Measurements from ENCODE around the gene PCBP3.

The PCBP3 gene

DNA sequence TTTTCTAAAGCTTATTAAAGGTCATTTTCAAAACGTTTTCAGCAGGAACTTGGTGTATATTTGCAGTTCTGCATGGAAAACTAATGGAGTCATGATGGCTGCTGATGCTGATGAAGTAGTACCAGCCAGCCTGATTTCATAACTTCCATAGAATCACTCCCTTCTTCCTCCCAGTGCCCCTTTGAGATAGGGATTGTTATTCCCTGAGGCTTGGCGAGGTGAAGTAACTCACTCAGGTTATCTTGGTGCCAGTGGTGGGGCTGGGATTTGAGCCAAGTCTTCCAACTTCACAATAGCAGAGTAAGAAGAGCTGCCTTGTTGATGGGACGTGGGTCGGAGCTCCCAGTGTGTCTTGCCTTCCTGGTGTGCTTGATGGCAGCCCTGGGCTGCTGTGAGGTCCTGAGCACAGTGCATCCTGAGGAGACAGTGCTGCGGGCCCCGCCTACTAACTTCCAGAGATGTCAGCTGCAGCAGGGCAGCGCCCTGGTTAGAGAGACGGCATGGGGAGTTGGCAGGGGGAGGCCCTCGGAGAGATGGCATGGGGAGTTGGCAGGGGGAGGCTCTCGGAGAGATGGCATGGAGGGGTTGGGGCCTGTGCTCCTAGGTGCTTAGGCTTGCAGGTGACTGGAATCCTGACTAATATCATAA, 92.6 kb downstream of the PCBP3 start:
- no peak for DNase-seq (ENCODE audit: low read depth, low spot score)
- Histone ChIP-seq H3K36me3 (ENCODE audit: insufficient read depth, insufficient read length, low read length) (peaks cover 3% of the 10 kb centered on the region), H3K4me1 (ENCODE audit: insufficient read depth, insufficient read length) (no peaks in the 10 kb centered on the region), H3K4me3 (ENCODE audit: insufficient read length, low read depth) (no peak overlapping the region), H3K9me3 (ENCODE audit: insufficient read depth, low read length) (0 out of 2 replicates have a peak, but pooled peaks cover 4% of the 10 kb centered on the region), H3K9ac (ENCODE audit: insufficient read length, low read depth) (no peak overlapping the region), H3K27me3 (ENCODE audit: insufficient read depth, insufficient read length) (no peaks in the 10 kb centered on the region)
- TF ChIP-seq YY1 (IDR thresholded peaks at IDR 0.05; ENCODE audit: insufficient read depth, insufficient read length) (no peak), SUZ12 (IDR thresholded peaks at IDR 0.05; ENCODE audit: extremely low read depth, insufficient read depth, insufficient read length) (no peak), ZNF274 (IDR thresholded peaks at IDR 0.05; ENCODE audit: low read depth, low read length) (no peak)

DNA sequence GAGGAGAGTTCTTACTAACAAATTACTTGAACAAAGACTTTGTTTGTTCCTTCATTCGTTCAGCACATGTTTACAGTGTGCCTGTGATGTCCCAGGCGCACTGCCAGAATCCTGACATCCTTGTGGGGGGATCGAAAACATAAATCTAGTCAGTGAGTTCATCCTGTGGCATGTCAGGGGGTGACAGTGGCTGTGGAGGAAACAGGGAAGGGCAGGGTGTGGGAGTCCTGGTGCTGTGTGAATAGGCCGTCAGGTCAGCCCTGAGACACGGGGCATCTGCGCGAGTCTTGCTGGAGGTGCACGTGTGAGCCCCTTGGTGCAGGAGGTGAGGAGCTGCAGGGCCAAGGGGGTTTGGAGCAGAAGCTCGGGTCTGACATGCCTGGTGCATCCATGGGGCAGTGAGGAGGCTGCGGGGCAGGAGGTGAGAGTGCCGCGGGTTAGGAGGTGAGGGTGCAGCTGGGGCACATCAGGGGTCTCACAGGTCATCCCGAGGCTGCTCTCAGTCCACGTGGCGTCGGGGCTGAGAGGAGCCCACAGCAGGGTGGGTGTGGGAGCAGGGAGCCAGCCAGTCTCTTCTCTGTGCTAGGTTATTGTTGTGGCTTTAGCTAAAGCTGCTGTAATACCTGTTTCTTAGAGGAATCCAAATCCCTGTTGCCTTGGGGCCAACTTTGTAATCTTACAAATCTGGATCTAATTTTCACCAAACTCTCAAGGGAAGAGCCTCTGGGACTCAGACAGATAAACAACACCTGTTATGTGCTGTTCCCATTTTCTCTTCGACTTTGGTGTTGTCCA, 93.4 kb downstream of the PCBP3 start:
- H3K9me3 ChIP-seq (ENCODE audit: insufficient read depth, low read length), result 0 out of 2 replicates have a peak, but pooled peaks cover 3% of the 10 kb centered on the region
- no peaks in the 10 kb centered on the region for H3K27me3 ChIP-seq (ENCODE audit: insufficient read depth, insufficient read length)
- no peak overlapping the region for H3K4me3 ChIP-seq (ENCODE audit: insufficient read length, low read depth)
- TF ChIP-seq SUZ12 (IDR thresholded peaks at IDR 0.05; ENCODE audit: extremely low read depth, insufficient read depth, insufficient read length) (no peak), YY1 (IDR thresholded peaks at IDR 0.05; ENCODE audit: insufficient read depth, insufficient read length) (no peak), ZNF274 (IDR thresholded peaks at IDR 0.05; ENCODE audit: low read depth, low read length) (no peak)
- no peaks in the 10 kb centered on the region for H3K4me1 ChIP-seq (ENCODE audit: insufficient read depth, insufficient read length)
- no peak for DNase-seq (ENCODE audit: low read depth, low spot score)
- peaks cover 3% of the 10 kb centered on the region for H3K36me3 ChIP-seq (ENCODE audit: insufficient read depth, insufficient read length, low read length)
- H3K9ac ChIP-seq (ENCODE audit: insufficient read length, low read depth), result no peak overlapping the region

DNA sequence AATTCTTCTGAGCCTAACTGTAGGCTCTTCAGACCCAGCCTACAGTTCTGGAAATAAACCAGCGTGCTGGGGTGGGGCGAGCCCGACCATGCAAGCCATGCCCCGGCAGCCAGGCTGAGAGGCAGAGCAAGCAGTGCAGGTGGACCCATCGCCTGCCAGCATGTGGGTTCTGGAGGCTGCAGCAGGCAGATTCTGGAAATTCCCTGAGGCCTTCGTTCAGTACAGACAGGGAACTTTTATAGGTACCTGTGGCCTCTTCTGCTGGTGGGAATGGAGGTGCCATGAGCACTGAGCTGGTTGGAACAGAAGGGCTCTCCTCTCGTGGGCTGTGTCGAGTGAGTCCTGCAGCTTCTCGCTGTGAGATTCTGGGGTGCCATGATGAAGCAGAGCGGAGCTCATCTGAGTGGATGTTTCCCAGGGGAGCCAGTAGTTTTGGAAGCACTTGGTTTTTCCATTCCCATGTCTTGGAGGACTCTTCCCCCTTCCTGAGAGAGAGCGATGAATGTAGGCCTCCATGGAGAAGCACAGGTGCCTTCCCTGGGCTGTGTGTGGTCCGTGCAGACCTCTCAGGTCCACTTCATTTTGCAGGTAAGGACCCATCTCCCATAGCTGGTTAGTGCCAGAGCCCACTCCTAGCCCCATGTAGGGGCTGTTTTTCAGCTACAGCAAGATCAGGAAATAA, 94.1 kb downstream of the PCBP3 start:
- Histone ChIP-seq H3K36me3 (ENCODE audit: insufficient read depth, insufficient read length, low read length) (peaks cover 3% of the 10 kb centered on the region), H3K9me3 (ENCODE audit: insufficient read depth, low read length) (no peaks in the 10 kb centered on the region), H3K9ac (ENCODE audit: insufficient read length, low read depth) (no peak overlapping the region), H3K4me3 (ENCODE audit: insufficient read length, low read depth) (no peak overlapping the region), H3K4me1 (ENCODE audit: insufficient read depth, insufficient read length) (no peaks in the 10 kb centered on the region), H3K27me3 (ENCODE audit: insufficient read depth, insufficient read length) (no peaks in the 10 kb centered on the region)
- no peak for TF ChIP-seq YY1 (IDR thresholded peaks at IDR 0.05; ENCODE audit: insufficient read depth, insufficient read length)
- TF ChIP-seq ZNF274 (IDR thresholded peaks at IDR 0.05; ENCODE audit: low read depth, low read length), result no peak
- no peak for TF ChIP-seq SUZ12 (IDR thresholded peaks at IDR 0.05; ENCODE audit: extremely low read depth, insufficient read depth, insufficient read length)
- DNase-seq (ENCODE audit: low read depth, low spot score), result no peak

DNA sequence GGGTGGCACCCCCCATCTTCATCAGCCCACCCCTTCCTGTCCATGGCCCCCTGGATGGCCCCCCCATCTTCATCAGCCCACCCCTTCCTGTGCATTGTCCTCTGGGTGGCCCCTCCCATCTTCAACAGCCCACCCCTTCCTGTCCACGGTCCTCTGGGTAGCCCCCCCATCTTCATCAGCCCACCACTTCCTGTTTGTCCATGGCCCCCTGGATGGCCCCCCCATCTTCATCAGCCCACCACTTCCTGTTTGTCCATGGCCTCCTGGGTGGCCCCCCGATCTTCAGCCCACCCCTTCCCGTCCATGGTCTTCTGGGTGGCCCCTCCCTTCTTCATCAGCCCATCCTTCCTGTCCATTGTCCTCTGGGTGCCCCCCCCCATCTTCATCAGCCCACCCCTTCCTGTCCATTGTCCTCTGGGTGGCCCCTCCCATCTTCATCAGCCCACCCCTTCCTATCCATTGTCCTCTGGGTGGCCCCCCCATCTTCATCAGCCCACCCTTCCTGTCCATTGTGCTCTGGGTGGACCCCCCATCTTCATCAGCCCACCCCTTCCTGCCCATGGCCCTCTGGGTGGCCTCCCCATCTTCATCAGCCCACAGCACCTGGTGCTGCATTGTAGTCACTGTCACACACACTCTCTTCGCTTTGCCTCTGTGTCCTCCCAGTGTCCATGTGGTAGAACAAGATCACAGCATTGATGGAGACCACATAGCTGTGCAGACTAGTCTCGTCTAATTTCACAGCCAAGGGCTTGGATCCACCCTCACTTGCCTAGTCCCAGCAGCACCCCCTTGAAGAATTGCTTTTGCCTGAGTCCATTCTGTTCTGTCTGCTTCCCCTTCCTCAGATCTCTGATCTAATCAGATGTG, 95.9 kb downstream of the PCBP3 start:
- Histone ChIP-seq H3K9me3 (ENCODE audit: insufficient read depth, low read length) (no peaks in the 10 kb centered on the region), H3K4me3 (ENCODE audit: insufficient read length, low read depth) (no peak overlapping the region), H3K4me1 (ENCODE audit: insufficient read depth, insufficient read length) (no peaks in the 10 kb centered on the region), H3K27me3 (ENCODE audit: insufficient read depth, insufficient read length) (no peaks in the 10 kb centered on the region), H3K36me3 (ENCODE audit: insufficient read depth, insufficient read length, low read length) (peaks cover 3% of the 10 kb centered on the region), H3K9ac (ENCODE audit: insufficient read length, low read depth) (no peak overlapping the region)
- TF ChIP-seq YY1 (IDR thresholded peaks at IDR 0.05; ENCODE audit: insufficient read depth, insufficient read length), result no peak
- TF ChIP-seq ZNF274 (IDR thresholded peaks at IDR 0.05; ENCODE audit: low read depth, low read length), result no peak
- TF ChIP-seq SUZ12 (IDR thresholded peaks at IDR 0.05; ENCODE audit: extremely low read depth, insufficient read depth, insufficient read length), result no peak
- no peak for DNase-seq (ENCODE audit: low read depth, low spot score)

DNA sequence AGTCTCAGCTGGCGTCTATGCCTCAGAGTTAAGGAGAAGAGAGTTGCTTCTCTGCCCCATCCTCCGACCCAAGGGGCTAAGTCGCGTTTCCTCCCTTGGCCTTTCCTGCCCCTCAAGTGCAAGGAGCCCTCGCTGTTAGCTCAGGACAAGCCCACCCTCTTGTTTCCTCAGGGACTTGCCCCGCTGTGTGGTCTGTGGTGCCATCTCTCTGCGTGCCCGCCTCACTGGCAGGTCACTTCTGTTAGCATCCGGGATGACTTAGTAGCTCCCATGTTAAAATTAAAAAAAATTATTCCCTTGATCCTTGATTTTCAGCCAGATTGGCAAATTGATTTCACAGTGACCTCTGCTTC, 96.5 kb downstream of the PCBP3 start:
- Histone ChIP-seq H3K9ac (ENCODE audit: insufficient read length, low read depth) (no peak overlapping the region), H3K9me3 (ENCODE audit: insufficient read depth, low read length) (no peaks in the 10 kb centered on the region), H3K4me1 (ENCODE audit: insufficient read depth, insufficient read length) (no peaks in the 10 kb centered on the region), H3K27me3 (ENCODE audit: insufficient read depth, insufficient read length) (no peaks in the 10 kb centered on the region), H3K36me3 (ENCODE audit: insufficient read depth, insufficient read length, low read length) (peaks cover 3% of the 10 kb centered on the region), H3K4me3 (ENCODE audit: insufficient read length, low read depth) (no peak overlapping the region)
- TF ChIP-seq ZNF274 (IDR thresholded peaks at IDR 0.05; ENCODE audit: low read depth, low read length) (no peak), YY1 (IDR thresholded peaks at IDR 0.05; ENCODE audit: insufficient read depth, insufficient read length) (no peak), SUZ12 (IDR thresholded peaks at IDR 0.05; ENCODE audit: extremely low read depth, insufficient read depth, insufficient read length) (no peak)
- DNase-seq (ENCODE audit: low read depth, low spot score), result no peak

DNA sequence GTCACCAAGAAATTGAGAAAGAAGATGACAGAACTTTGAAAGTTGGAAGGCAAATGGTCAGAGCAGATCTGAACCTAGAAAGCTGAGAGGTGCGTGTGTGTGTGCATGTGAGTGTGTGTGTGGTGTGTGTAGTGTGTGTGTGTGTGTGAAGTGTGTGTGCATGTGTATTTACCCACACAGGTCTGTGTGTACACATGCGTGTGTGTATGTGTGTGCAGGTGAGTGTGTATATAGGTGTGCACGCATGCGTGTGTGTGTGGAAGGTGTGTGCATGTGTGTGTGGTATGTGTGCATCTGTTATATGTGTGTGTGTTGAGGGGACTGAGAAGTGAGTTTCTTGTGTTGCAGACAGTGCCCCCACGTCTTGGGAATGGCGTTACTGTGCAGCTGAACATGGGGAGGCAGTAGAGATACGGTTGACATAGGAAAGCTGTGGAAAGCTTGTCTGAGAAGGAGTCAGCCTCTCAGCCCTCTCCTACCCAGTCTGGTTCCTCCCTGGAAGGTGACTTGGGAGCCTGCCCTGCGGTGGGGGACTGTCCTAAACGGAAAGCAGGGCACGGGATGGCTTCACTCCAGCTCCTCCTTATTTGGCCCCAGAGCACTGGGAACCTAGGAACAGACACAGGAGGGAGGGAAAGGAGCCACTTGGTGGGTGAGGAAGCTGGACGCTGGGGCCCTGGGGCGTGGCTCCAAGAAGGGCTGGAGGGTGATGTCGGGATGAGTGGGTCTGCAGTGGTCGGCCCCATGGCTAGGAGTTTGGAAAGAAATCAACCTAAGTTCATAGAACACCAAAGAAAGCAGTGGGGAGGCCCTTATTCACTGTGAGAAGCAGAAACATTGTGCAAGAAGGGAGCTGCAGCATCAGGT, 97.2 kb downstream of the PCBP3 start:
- H3K4me3 ChIP-seq (ENCODE audit: insufficient read length, low read depth), result no peak overlapping the region
- DNase-seq (ENCODE audit: low read depth, low spot score), result no peak
- no peaks in the 10 kb centered on the region for H3K4me1 ChIP-seq (ENCODE audit: insufficient read depth, insufficient read length)
- no peaks in the 10 kb centered on the region for H3K27me3 ChIP-seq (ENCODE audit: insufficient read depth, insufficient read length)
- TF ChIP-seq SUZ12 (IDR thresholded peaks at IDR 0.05; ENCODE audit: extremely low read depth, insufficient read depth, insufficient read length) (no peak), ZNF274 (IDR thresholded peaks at IDR 0.05; ENCODE audit: low read depth, low read length) (no peak), YY1 (IDR thresholded peaks at IDR 0.05; ENCODE audit: insufficient read depth, insufficient read length) (no peak)
- H3K9me3 ChIP-seq (ENCODE audit: insufficient read depth, low read length), result peaks cover 4% of the 10 kb centered on the region; the same call in 1 of the 2 replicates
- H3K36me3 ChIP-seq (ENCODE audit: insufficient read depth, insufficient read length, low read length), result peaks cover 6% of the 10 kb centered on the region
- no peak overlapping the region for H3K9ac ChIP-seq (ENCODE audit: insufficient read length, low read depth)
